ENCODE results near the gene EDEM3. TPM values are rescaled to one million over a fixed set of nuclear protein-coding genes. Genes with fewer than 3 reads are reported as not detected.

Gene EDEM3
- total and polyA plus RNA-seq, 12 donors: 7.8 to 26.8 (median 17.8) TPM

DNA sequence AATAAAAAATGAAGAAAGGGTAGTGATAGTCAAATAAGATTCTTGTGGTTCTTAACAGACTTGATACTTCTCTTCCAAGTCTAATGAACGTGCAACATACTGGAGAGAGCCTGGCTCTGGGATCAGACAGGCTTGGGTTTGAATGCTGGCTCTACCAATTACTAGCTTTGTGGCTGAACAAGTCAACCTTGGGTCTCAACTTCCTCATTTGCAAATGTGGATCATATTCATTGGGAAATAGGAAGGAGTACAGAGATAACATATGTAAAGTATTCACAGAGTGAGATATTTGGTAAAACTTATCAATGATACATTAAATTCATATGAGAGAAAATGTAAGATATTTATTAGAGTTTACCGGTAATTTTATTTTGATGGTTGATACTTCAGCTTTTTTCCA lies 2.0 kb downstream of the EDEM3 start:
- Histone ChIP-seq H3K27me3 (no peaks in the 10 kb centered on the region), H3K4me3 (peak overlapping the region in 1 of 10 donors; percentile 71), H3K27ac (peak overlapping the region in 1 of 10 donors; percentile 97), H3K4me1 (peaks cover 0 to 57% (median 20%) of the 10 kb centered on the region in 9 donors), H3K36me3 (peaks cover 0 to 5% (median 0%) of the 10 kb centered on the region in 9 donors), H3K9me3 (no peaks in the 10 kb centered on the region)
- intact Hi-C loops (cut with DNase I): loop anchor here in 1 of 10 donors (5.0 kb wide), 1 partner anchor 405 kb away; the partner anchor contains the start of genes SWT1 and TRMT1L
- no peak for ATAC-seq
- no peak for DNase-seq
- WGBS, 2 donors: 93 to 96% methylated on average over 2 of the region's 2 CpGs
- TF ChIP-seq, protein P1, sequence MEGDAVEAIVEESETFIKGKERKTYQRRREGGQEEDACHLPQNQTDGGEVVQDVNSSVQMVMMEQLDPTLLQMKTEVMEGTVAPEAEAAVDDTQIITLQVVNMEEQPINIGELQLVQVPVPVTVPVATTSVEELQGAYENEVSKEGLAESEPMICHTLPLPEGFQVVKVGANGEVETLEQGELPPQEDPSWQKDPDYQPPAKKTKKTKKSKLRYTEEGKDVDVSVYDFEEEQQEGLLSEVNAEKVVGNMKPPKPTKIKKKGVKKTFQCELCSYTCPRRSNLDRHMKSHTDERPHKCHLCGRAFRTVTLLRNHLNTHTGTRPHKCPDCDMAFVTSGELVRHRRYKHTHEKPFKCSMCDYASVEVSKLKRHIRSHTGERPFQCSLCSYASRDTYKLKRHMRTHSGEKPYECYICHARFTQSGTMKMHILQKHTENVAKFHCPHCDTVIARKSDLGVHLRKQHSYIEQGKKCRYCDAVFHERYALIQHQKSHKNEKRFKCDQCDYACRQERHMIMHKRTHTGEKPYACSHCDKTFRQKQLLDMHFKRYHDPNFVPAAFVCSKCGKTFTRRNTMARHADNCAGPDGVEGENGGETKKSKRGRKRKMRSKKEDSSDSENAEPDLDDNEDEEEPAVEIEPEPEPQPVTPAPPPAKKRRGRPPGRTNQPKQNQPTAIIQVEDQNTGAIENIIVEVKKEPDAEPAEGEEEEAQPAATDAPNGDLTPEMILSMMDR (IDR thresholded peaks at IDR 0.05): no peak

DNA sequence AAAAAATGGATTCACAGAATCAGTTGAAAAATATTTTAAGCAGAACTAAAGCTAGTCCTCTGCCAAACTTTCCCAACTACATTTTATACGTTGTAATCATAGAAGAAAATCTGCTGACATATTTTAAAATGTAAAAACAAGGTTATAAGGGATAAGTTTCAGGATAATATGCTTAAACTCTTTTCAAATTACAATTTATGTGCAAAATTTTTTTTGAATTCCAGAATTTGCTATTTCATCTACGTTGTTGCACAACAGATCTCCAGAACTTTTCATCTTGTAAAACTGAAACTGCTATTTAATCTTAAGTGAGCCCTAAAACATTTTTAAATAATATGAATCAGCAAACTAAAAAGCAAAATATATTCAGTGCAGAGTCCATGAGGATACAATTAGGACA lies 5.9 kb downstream of the EDEM3 start:
- Histone ChIP-seq H3K36me3 (peaks cover 0 to 8% (median 0%) of the 10 kb centered on the region in 9 donors), H3K27ac (peak overlapping the region in 3 of 10 donors; percentile 6 to 28 (median 19)), H3K27me3 (no peaks in the 10 kb centered on the region), H3K4me1 (peaks cover 3 to 80% (median 34%) of the 10 kb centered on the region in 9 donors), H3K9me3 (no peaks in the 10 kb centered on the region), H3K4me3 (no peak overlapping the region)
- no peak for DNase-seq
- intact Hi-C loops (cut with DNase I): no loop called here
- no peak for ATAC-seq
- TF ChIP-seq, protein P1 (IDR thresholded peaks at IDR 0.05): no peak
- 63 to 66% methylated on average over 2 of the region's 2 CpGs for WGBS, 2 donors

DNA sequence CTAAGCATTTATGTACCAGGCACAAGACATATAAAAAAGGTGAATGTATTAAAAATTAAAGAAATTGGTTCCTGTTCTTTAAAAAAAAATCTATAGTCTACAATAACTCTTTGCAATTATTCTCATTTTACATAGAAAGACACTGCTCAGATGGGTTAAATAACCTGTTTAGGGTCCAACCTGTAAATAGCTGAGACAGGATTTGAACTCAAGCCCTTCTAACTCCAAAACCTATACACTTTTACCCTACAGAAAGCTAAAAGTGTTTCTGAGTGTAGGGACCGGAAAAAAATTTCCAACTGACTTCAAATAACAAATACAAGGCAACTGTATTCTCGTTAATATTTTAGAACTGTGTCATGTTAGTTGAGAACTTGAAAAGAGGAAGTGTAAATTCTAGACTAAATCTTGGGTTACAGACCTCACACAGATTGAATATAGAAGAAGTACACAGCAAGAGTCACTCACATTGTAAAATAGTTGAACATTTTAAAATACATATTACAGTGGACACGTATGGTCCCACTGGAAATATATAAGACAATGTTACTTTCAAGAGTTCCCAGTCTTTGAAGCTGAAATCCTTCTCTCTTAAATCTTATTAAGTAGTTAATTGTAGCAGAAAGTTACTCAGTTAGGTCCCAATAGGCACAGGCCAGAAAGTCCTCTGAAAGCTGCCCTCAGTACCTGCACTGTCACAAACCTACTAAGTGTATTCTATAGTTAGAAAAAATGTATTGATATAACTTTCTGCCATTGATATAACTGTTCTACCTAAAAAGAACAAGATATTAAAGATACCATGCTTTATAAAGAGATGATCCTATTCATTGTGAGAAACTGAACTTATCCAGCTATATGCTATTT lies 7.3 kb downstream of the EDEM3 start:
- Histone ChIP-seq H3K4me3 (no peak overlapping the region), H3K9me3 (no peaks in the 10 kb centered on the region), H3K36me3 (peaks cover 0 to 8% (median 0%) of the 10 kb centered on the region in 9 donors), H3K4me1 (peaks cover 3 to 72% (median 21%) of the 10 kb centered on the region in 9 donors), H3K27me3 (no peaks in the 10 kb centered on the region), H3K27ac (peak overlapping the region in 2 of 10 donors; percentile 3 to 56)
- DNase-seq (no peak), ATAC-seq (no peak)
- TF ChIP-seq, protein P1 (IDR thresholded peaks at IDR 0.05): no peak
- WGBS, 2 donors: 83 to 89% methylated on average over 3 of the region's 3 CpGs
- intact Hi-C loops (cut with DNase I): no loop called here

DNA sequence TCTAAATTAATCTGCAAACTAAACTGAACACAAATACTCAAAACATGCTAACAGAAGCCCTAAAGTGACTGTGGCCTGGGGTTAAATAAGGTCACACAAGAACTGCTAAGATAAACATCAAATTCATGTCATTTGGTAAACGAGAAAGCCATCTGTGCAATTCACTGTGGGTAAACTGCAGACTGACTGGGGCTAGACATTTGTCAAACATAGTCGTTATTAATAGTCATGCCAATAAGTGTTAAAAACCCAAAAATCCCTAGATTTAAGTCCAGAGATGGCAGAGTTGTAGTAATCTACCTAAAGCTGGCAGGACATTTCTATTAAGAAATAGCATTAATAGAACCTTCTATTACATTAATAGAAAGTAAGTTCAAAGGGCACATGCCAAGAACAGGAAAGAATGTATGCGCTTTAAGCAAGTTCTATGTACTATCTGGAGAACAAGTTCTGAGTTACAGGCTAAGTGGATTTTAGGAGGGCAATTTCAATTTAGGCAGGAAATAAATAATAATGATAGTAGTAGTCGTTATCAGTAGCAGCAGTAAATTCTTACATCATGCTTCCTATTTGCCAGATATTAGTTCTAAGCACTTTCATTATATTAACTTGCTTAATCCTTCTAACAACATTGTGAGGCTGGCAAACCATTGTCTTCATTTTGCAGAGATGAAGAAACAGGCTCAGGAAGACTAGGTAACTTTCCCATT lies 8.6 kb downstream of the EDEM3 start:
- Histone ChIP-seq H3K36me3 (peaks cover 0 to 8% (median 0%) of the 10 kb centered on the region in 9 donors), H3K9me3 (no peaks in the 10 kb centered on the region), H3K4me1 (peaks cover 3 to 61% (median 21%) of the 10 kb centered on the region in 9 donors), H3K27me3 (no peaks in the 10 kb centered on the region), H3K27ac (peak overlapping the region in 7 of 10 donors; percentile 7 to 53 (median 21)), H3K4me3 (no peak overlapping the region)
- no peak for DNase-seq
- TF ChIP-seq, protein P1 (IDR thresholded peaks at IDR 0.05): no peak
- intact Hi-C loops (cut with DNase I): no loop called here
- 35 to 41% methylated on average over 4 of the region's 4 CpGs for whole genome bisulfite sequencing, 2 donors
- ATAC-seq: peak in 5 of 8 donors; percentile 9 to 41 (median 25)
